MM.1S (cell line): Measurements from ENCODE around the gene TSPAN33.

Source experiments
- DNase-seq: peaks from one replicate; pipeline ENCODE4 v3.0.0-alpha.2; 2015
- H2AFZ ChIP-seq: fragments of 300-600 bp; sonication (generic); 2 replicates; pipeline ENCODE4 v1.6.0; 2016; ENCODE audit warnings: antibody characterized with exemption, low read length
- H3F3A ChIP-seq: fragments of 300-600 bp; sonication (generic); 2 replicates; pipeline ENCODE4 v1.6.1; 2016; ENCODE audit warnings: mild to moderate bottlenecking, antibody characterized with exemption, low read length, moderate library complexity, mixed read lengths; ENCODE audit not compliant: insufficient read depth
- H3K27ac ChIP-seq: fragments of 300-600 bp; sonication (generic); 2 replicates; pipeline ENCODE4 v1.5.1; 2016; ENCODE audit warnings: mild to moderate bottlenecking, low read length
- H3K27me3 ChIP-seq: fragments of 300-600 bp; sonication (generic); replicated peaks from 2 replicates; pipeline ENCODE4 v1.6.0; 2016; ENCODE audit warnings: low read length; ENCODE audit not compliant: insufficient read depth
- H3K36me3 ChIP-seq: fragments of 300-600 bp; sonication (generic); replicated peaks from 2 replicates; pipeline ENCODE4 v1.6.1; 2016; ENCODE audit warnings: mild to moderate bottlenecking, low read length, mixed read lengths; ENCODE audit not compliant: insufficient read depth
- H3K4me1 ChIP-seq: fragments of 300-600 bp; sonication (generic); 2 replicates; pipeline ENCODE4 v1.6.1; 2016; ENCODE audit warnings: low read length, mixed read lengths
- H3K4me2 ChIP-seq: fragments of 300-600 bp; sonication (generic); 2 replicates; pipeline ENCODE4 v1.6.0; 2016; ENCODE audit warnings: low read depth, low read length
- H3K4me3 ChIP-seq: fragments of 300-600 bp; sonication (generic); 2 replicates; pipeline ENCODE4 v1.5.1; 2016; ENCODE audit warnings: low read length, mixed read lengths
- H3K79me2 ChIP-seq: fragments of 300-600 bp; sonication (generic); 2 replicates; pipeline ENCODE4 v1.6.1; 2016; ENCODE audit warnings: mixed run types, low read length, mixed read lengths
- H3K9ac ChIP-seq: fragments of 300-600 bp; sonication (generic); 2 replicates; pipeline ENCODE4 v1.6.1; 2016; ENCODE audit warnings: low read length, mixed read lengths
- H3K9me2 ChIP-seq: fragments of 300-600 bp; sonication (generic); replicated peaks from 2 replicates; pipeline ENCODE4 v1.6.1; 2016; ENCODE audit warnings: mild to moderate bottlenecking, low read length, mixed read lengths; ENCODE audit not compliant: insufficient read depth
- H3K9me3 ChIP-seq: fragments of 300-600 bp; sonication (generic); replicated peaks from 2 replicates; pipeline ENCODE4 v1.6.1; 2016; ENCODE audit warnings: mild to moderate bottlenecking, low read length, mixed read lengths; ENCODE audit not compliant: insufficient read depth
- H4K20me1 ChIP-seq: fragments of 300-600 bp; sonication (generic); 2 replicates; pipeline ENCODE4 v1.6.1; 2016; ENCODE audit warnings: mild to moderate bottlenecking, low read length, moderate library complexity, mixed read lengths; ENCODE audit not compliant: insufficient read depth
- EZH2 ChIP-seq: fragments of 300-600 bp; sonication (generic); optimal IDR thresholded peaks from 2 replicates; pipeline ENCODE3; 2017; ENCODE audit warnings: low read depth, mild to moderate bottlenecking, antibody characterized with exemption, low read length, mixed read lengths
- EZH2phosphoT487 ChIP-seq: fragments of 300-600 bp; sonication (generic); IDR thresholded peaks from 2 replicates; pipeline ENCODE4 v1.6.1; 2018; ENCODE audit warnings: antibody characterized with exemption, low read length
- TF ChIP-seq, protein P1 (sequence below): fragments of 300-600 bp; sonication (generic); IDR thresholded peaks from 2 replicates; pipeline ENCODE4 v1.5.1; 2016; ENCODE audit warnings: antibody characterized with exemption, low read length, mixed read lengths

The TSPAN33 gene, protein sequence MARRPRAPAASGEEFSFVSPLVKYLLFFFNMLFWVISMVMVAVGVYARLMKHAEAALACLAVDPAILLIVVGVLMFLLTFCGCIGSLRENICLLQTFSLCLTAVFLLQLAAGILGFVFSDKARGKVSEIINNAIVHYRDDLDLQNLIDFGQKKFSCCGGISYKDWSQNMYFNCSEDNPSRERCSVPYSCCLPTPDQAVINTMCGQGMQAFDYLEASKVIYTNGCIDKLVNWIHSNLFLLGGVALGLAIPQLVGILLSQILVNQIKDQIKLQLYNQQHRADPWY

DNA sequence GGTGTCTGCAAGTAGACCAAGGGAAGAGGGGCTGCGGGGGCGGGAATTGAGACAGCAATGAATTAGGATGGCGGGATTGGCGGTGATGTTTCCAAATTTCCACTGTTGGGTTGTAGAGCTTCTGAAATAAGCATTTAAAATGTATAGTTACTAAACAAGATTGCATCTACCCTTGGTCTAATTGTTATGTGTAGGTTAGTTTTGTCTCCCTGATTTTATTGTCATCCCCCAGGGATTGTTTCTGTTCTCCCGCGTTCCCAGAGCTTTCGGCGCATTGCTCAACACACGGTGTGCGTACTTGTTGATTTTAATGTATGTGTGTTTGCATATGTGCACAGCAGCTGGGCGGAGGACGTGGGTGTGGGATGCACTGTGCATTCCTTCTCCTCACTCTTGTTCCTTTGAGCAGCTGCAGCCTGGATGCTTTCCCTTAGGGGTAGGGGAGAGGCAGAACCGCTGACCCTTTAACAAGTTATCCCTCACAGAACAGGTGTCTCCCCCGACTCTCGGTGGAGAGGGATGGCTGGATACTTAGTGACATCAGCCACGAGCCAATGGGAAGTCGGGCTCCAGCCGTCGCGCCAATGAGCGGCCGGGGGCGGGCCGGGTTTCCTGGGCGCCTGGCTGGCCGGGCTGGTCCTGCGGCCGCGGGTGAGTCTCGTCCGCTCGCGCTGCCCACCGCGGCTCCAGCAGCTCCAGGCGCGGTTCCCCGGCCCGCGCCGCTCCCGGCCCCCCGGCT, at the start of gene TSPAN33:
Gene TSPAN33 (plus strand): TSS at position 613 of the 739 bp plus-strand sequence. CDS start 274 bp downstream, outside the sequence.
- Histone ChIP-seq H2AFZ (peak within 1 kb of the TSS; percentile 86), H3K4me2 (peak within 1 kb of the TSS; percentile 91), H4K20me1 (no peaks in the 10 kb centered on the region), H3K9me2 (no peaks in the 10 kb centered on the region), H3K27me3 (no peaks in the 10 kb centered on the region), H3K4me3 (peak within 1 kb of the TSS; percentile 86), H3K4me1 (peaks cover 10% of the 10 kb centered on the region; the same call in 1 of the 2 replicates), H3K9ac (peak within 1 kb of the TSS; percentile 63), H3K27ac (no peak within 1 kb of the TSS), H3K9me3 (no peaks in the 10 kb centered on the region), H3K79me2 (peaks cover 33% of the 10 kb centered on the region), H3F3A (no peaks in the 10 kb centered on the region), H3K36me3 (no peaks in the 10 kb centered on the region)
- TF ChIP-seq, protein P1, sequence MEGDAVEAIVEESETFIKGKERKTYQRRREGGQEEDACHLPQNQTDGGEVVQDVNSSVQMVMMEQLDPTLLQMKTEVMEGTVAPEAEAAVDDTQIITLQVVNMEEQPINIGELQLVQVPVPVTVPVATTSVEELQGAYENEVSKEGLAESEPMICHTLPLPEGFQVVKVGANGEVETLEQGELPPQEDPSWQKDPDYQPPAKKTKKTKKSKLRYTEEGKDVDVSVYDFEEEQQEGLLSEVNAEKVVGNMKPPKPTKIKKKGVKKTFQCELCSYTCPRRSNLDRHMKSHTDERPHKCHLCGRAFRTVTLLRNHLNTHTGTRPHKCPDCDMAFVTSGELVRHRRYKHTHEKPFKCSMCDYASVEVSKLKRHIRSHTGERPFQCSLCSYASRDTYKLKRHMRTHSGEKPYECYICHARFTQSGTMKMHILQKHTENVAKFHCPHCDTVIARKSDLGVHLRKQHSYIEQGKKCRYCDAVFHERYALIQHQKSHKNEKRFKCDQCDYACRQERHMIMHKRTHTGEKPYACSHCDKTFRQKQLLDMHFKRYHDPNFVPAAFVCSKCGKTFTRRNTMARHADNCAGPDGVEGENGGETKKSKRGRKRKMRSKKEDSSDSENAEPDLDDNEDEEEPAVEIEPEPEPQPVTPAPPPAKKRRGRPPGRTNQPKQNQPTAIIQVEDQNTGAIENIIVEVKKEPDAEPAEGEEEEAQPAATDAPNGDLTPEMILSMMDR, result no peak
- DNase-seq, result peak; percentile 87

DNA sequence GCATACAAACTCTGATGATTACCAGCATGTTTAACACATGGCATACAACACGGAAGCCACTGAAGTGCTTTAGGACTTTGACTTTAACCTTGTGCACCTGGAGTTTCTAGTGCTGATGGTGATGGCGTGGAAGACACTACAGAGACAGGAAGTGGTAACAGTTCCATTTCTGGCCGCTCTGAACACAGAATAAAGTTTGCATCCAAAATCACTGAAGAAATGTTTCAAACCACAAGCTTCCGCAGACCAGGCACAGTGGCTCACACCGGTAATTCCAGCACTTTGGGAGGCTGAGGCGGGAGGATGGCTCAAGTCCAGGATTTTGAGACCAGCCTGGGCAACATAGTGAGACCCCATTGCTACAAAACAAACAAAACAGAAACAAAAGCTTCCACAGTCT, 49.2 kb upstream of the TSPAN33 start:
- H3K4me2 ChIP-seq, result peak overlapping the region; percentile 44
- DNase-seq, result peak; percentile 98

DNA sequence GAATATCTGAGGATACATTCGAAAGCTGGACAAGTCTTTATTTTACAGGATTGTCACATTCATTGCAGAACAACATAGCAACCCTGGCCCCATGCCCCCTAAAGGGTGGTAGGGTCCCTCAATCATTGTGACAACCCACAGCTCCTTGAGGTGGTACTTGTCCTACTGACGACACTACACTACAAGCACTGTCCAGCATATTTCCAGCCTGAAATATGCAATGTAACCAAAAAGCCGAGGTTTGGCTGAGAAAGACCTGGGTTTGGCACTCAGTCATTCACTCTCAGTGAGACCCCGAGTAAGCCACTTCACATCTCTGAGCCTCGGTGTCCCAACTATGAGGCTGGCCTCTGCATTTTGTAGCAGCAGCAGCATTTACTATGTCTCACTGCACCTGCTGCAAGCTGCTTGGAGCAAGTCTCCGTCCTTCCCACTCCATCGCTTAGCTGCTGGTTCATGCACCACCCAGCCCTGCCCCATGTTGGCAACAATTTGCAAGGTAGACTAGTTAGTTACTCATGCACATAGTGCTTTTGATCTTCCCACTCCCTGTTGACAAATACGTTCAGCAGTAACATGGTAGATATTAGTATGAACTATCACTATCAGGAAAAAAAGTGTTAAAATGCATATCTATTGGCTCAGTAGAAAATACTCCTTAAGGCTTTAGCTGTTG, 46.0 kb upstream of the TSPAN33 start:
- Histone ChIP-seq H3K4me3 (no peak overlapping the region), H3K9me2 (no peaks in the 10 kb centered on the region), H3K36me3 (no peaks in the 10 kb centered on the region), H3K4me2 (no peak overlapping the region), H3K79me2 (no peaks in the 10 kb centered on the region), H2AFZ (no peak overlapping the region), H4K20me1 (no peaks in the 10 kb centered on the region), H3F3A (peaks cover 30% of the 10 kb centered on the region), H3K27ac (no peak overlapping the region), H3K9ac (no peak overlapping the region), H3K27me3 (no peaks in the 10 kb centered on the region), H3K9me3 (no peaks in the 10 kb centered on the region), H3K4me1 (peaks cover 22% of the 10 kb centered on the region)
- peak; percentile 5 for DNase-seq
- no peak for TF ChIP-seq EZH2
- no peak for TF ChIP-seq EZH2phosphoT487
- TF ChIP-seq, protein P1, result no peak

More for the DNA sequence above, 49.2 kb upstream of the TSPAN33 start:
- Histone ChIP-seq H3K79me2 (no peaks in the 10 kb centered on the region), H2AFZ (peak overlapping the region; percentile 26), H3K36me3 (no peaks in the 10 kb centered on the region), H3K4me3 (peak overlapping the region; percentile 4; the same call in 1 of the 2 replicates), H4K20me1 (no peaks in the 10 kb centered on the region), H3K27me3 (no peaks in the 10 kb centered on the region), H3K4me1 (peaks cover 33% of the 10 kb centered on the region), H3K9me3 (no peaks in the 10 kb centered on the region), H3K9ac (peak overlapping the region; percentile 15; the same call in 1 of the 2 replicates), H3K27ac (peak overlapping the region; percentile 79), H3K9me2 (no peaks in the 10 kb centered on the region), H3F3A (peaks cover 35% of the 10 kb centered on the region)
- TF ChIP-seq EZH2phosphoT487 (no peak), EZH2 (no peak)
- TF ChIP-seq, protein P1, result no peak
